DND-41 (cell line): Measurements from ENCODE around the gene TLE1.

ENCODE experiments used
- EZH2 ChIP-seq: IDR thresholded peaks from 3 replicates; pipeline ENCODE4 v1.6.1; 2012; ENCODE audit warnings: borderline replicate concordance, low read depth, mild to moderate bottlenecking, moderate library complexity, low read length, inconsistent platforms; ENCODE audit not compliant: severe bottlenecking
- TF ChIP-seq, protein P1 (sequence below): IDR thresholded peaks from 2 replicates; pipeline ENCODE4 v1.5.1; 2012; ENCODE audit warnings: borderline replicate concordance, low read length, moderate library complexity, mild to moderate bottlenecking; ENCODE audit not compliant: poor library complexity, severe bottlenecking; ENCODE audit errors: extremely low read depth

DNA sequence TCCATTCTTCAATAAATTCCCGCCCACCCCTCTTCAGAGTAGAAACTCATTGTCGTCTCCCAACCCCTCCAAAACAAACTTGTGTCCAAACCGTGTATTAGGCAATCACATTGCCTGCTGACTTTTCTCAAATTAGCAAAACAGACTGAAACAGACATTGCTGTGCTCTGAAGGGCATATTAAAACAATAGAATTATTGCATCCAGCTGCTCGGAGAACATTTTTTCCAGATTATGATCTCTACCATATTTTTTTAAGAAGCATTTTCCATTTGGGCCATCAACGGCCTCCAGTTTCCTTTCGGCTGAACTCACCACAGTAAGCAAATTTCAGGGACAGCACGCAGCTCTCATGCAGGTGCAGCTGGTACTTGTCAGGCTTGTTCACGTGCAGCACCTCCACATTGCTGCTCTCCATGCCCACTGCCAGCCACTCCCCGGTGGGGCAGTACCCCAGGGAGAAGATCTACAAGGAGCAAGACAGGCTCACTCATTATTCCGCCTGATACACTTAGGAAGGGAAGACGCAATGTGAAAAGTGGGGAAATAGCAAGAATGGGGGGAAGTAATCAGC is 104.1 kb downstream of the TLE1 start:
- TF ChIP-seq, protein P1, sequence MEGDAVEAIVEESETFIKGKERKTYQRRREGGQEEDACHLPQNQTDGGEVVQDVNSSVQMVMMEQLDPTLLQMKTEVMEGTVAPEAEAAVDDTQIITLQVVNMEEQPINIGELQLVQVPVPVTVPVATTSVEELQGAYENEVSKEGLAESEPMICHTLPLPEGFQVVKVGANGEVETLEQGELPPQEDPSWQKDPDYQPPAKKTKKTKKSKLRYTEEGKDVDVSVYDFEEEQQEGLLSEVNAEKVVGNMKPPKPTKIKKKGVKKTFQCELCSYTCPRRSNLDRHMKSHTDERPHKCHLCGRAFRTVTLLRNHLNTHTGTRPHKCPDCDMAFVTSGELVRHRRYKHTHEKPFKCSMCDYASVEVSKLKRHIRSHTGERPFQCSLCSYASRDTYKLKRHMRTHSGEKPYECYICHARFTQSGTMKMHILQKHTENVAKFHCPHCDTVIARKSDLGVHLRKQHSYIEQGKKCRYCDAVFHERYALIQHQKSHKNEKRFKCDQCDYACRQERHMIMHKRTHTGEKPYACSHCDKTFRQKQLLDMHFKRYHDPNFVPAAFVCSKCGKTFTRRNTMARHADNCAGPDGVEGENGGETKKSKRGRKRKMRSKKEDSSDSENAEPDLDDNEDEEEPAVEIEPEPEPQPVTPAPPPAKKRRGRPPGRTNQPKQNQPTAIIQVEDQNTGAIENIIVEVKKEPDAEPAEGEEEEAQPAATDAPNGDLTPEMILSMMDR, result no peak
- TF ChIP-seq EZH2, result no peak
